HCT116 (cell line): ENCODE data around the gene SPDYE3.
"Not testable (repeated sequence)": the region's sequence is repeated elsewhere in the genome, so short reads cannot be mapped to it uniquely, and the experiment has no call there.

ENCODE experiments used
- CEBPB ChIP-seq: IDR thresholded peaks from 2 replicates; pipeline ENCODE4 v1.6.1; 2012; ENCODE audit warnings: low read depth
- CTCF ChIP-seq, 3 experiments: fragments of 200-600 bp in 1 of 3; sonication (generic) in 1 of 3; IDR thresholded peaks in 2 of 3; conservative IDR thresholded peaks in 1 of 3; 2 replicates each; pipeline ENCODE4 v1.5.1; 2012 to 2017; ENCODE audit warnings: low read depth in 2 of 3, low read length in 2 of 3, antibody characterized with exemption in 1 of 3, borderline replicate concordance in 1 of 3, control low read depth in 1 of 3, mild to moderate bottlenecking in 1 of 3, mixed read lengths in 1 of 3, mixed run types in 1 of 3, moderate library complexity in 1 of 3; ENCODE audit not compliant: insufficient read depth in 1 of 3
- ELF1 ChIP-seq: IDR thresholded peaks from 2 replicates; pipeline ENCODE4 v1.6.1; 2012; ENCODE audit warnings: low read depth, borderline replicate concordance
- EZH2 ChIP-seq: fragments of 200-600 bp; sonication (generic); IDR thresholded peaks from 2 replicates; pipeline ENCODE4 v1.6.1; 2017; ENCODE audit warnings: antibody characterized with exemption, mixed run types
- EZH2phosphoT487 ChIP-seq: fragments of 200-600 bp; IDR thresholded peaks from 2 replicates; pipeline ENCODE4 v1.6.1; 2018; ENCODE audit warnings: antibody characterized with exemption, borderline replicate concordance
- FOSL1 ChIP-seq: IDR thresholded peaks from 2 replicates; pipeline ENCODE4 v1.6.1; 2012; ENCODE audit warnings: low read depth
- POLR2A ChIP-seq: IDR thresholded peaks from 2 replicates; pipeline ENCODE4 v1.7.0; 2011; ENCODE audit warnings: borderline replicate concordance; ENCODE audit not compliant: insufficient read depth, insufficient read length; ENCODE audit errors: extremely low read depth
- RAD21 ChIP-seq: IDR thresholded peaks from 2 replicates; pipeline ENCODE4 v1.6.1; 2012; ENCODE audit warnings: low read depth, mild to moderate bottlenecking
- SIN3A ChIP-seq: IDR thresholded peaks from 2 replicates; pipeline ENCODE4 v1.6.1; 2012; ENCODE audit warnings: low read depth
- ZBTB33 ChIP-seq: IDR thresholded peaks from 2 replicates; pipeline ENCODE4 v1.6.1; 2011; ENCODE audit warnings: mild to moderate bottlenecking, low read length, moderate library complexity; ENCODE audit not compliant: insufficient replicate concordance; ENCODE audit errors: extremely low read depth
- ZNF274 ChIP-seq: fragments of 200-500 bp; sonication (Bioruptor generic); IDR thresholded peaks from 2 replicates; pipeline ENCODE4 v1.6.1; 2014; ENCODE audit warnings: mild to moderate bottlenecking, low read depth, low read length, inconsistent platforms

- TF ChIP-seq CTCF (IDR thresholded peaks at IDR 0.05 in 2 of 3, conservative IDR thresholded peaks at IDR 0.05 in 1 of 3; ENCODE audit: borderline replicate concordance in 1 of 3, insufficient read depth in 1 of 3, low read depth in 2 of 3, low read length in 2 of 3); RAD21; CEBPB; FOSL1; EZH2phosphoT487; POLR2A; ELF1; ZNF274; EZH2; ZBTB33; SIN3A: not testable (repeated sequence)
These were observed 3.0 kb upstream of the SPDYE3 start for GRCh38 chr7:100304526-100304925.
